Measurements from ENCODE around the gene SMARCD3. TPM values are rescaled to one million over a fixed set of nuclear protein-coding genes. Genes with fewer than 3 reads are reported as not detected.

Gene SMARCD3
- total and polyA plus RNA-seq, 2 of the 8 experiments (the other 6 are each of a cell fraction or from before 2014, with no cell fraction given) = 3.0 to 5.6 TPM

- TF ChIP-seq, protein P1, sequence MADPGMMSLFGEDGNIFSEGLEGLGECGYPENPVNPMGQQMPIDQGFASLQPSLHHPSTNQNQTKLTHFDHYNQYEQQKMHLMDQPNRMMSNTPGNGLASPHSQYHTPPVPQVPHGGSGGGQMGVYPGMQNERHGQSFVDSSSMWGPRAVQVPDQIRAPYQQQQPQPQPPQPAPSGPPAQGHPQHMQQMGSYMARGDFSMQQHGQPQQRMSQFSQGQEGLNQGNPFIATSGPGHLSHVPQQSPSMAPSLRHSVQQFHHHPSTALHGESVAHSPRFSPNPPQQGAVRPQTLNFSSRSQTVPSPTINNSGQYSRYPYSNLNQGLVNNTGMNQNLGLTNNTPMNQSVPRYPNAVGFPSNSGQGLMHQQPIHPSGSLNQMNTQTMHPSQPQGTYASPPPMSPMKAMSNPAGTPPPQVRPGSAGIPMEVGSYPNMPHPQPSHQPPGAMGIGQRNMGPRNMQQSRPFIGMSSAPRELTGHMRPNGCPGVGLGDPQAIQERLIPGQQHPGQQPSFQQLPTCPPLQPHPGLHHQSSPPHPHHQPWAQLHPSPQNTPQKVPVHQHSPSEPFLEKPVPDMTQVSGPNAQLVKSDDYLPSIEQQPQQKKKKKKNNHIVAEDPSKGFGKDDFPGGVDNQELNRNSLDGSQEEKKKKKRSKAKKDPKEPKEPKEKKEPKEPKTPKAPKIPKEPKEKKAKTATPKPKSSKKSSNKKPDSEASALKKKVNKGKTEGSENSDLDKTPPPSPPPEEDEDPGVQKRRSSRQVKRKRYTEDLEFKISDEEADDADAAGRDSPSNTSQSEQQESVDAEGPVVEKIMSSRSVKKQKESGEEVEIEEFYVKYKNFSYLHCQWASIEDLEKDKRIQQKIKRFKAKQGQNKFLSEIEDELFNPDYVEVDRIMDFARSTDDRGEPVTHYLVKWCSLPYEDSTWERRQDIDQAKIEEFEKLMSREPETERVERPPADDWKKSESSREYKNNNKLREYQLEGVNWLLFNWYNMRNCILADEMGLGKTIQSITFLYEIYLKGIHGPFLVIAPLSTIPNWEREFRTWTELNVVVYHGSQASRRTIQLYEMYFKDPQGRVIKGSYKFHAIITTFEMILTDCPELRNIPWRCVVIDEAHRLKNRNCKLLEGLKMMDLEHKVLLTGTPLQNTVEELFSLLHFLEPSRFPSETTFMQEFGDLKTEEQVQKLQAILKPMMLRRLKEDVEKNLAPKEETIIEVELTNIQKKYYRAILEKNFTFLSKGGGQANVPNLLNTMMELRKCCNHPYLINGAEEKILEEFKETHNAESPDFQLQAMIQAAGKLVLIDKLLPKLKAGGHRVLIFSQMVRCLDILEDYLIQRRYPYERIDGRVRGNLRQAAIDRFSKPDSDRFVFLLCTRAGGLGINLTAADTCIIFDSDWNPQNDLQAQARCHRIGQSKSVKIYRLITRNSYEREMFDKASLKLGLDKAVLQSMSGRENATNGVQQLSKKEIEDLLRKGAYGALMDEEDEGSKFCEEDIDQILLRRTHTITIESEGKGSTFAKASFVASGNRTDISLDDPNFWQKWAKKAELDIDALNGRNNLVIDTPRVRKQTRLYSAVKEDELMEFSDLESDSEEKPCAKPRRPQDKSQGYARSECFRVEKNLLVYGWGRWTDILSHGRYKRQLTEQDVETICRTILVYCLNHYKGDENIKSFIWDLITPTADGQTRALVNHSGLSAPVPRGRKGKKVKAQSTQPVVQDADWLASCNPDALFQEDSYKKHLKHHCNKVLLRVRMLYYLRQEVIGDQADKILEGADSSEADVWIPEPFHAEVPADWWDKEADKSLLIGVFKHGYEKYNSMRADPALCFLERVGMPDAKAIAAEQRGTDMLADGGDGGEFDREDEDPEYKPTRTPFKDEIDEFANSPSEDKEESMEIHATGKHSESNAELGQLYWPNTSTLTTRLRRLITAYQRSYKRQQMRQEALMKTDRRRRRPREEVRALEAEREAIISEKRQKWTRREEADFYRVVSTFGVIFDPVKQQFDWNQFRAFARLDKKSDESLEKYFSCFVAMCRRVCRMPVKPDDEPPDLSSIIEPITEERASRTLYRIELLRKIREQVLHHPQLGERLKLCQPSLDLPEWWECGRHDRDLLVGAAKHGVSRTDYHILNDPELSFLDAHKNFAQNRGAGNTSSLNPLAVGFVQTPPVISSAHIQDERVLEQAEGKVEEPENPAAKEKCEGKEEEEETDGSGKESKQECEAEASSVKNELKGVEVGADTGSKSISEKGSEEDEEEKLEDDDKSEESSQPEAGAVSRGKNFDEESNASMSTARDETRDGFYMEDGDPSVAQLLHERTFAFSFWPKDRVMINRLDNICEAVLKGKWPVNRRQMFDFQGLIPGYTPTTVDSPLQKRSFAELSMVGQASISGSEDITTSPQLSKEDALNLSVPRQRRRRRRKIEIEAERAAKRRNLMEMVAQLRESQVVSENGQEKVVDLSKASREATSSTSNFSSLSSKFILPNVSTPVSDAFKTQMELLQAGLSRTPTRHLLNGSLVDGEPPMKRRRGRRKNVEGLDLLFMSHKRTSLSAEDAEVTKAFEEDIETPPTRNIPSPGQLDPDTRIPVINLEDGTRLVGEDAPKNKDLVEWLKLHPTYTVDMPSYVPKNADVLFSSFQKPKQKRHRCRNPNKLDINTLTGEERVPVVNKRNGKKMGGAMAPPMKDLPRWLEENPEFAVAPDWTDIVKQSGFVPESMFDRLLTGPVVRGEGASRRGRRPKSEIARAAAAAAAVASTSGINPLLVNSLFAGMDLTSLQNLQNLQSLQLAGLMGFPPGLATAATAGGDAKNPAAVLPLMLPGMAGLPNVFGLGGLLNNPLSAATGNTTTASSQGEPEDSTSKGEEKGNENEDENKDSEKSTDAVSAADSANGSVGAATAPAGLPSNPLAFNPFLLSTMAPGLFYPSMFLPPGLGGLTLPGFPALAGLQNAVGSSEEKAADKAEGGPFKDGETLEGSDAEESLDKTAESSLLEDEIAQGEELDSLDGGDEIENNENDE (IDR thresholded peaks at IDR 0.05; ENCODE audit: insufficient replicate concordance, low read length) = no peak
- no peak for TF ChIP-seq CTCF (IDR thresholded peaks at IDR 0.05; ENCODE audit: control extremely low read depth in 1 of 3, insufficient read depth in 1 of 3, low read depth in 1 of 3, low read length in 3 of 3)
- no peak for TF ChIP-seq TAF7 (optimal IDR thresholded peaks at IDR 0.05; ENCODE audit: borderline replicate concordance, low read depth, low read length)
- TF ChIP-seq POU5F1 (IDR thresholded peaks at IDR 0.05; ENCODE audit: low read depth, low read length) = no peak
- TF ChIP-seq KDM1A (IDR thresholded peaks at IDR 0.05; ENCODE audit: borderline replicate concordance, low read length) = no peak
- TF ChIP-seq SP4 (IDR thresholded peaks at IDR 0.05; ENCODE audit: low read length) = no peak
- no peak for TF ChIP-seq CREB1 (IDR thresholded peaks at IDR 0.05)
- no peak for TF ChIP-seq GABPA (IDR thresholded peaks at IDR 0.05; ENCODE audit: borderline replicate concordance, insufficient read depth, low read length)
- no peak for TF ChIP-seq MAX (IDR thresholded peaks at IDR 0.05)
Measured at GRCh38 chr7:151218170-151218569, 30.3 kb downstream of the SMARCD3 start (continued).

Measured in H1 (cell line).